Upper lobe of left lung (tissue), 4 donors: ENCODE data around the gene GTPBP1.

Source experiments
- EP300 ChIP-seq, 4 donors: sonication (generic); formaldehyde crosslinking; IDR thresholded peaks; one replicate each; pipeline ENCODE4 v1.5.1; 2017; ENCODE audit warnings: antibody characterized with exemption in 4 of 4, control low read depth in 2 of 4
- POLR2A ChIP-seq, 4 donors: fragments of 450-650 bp; IDR thresholded peaks; one replicate each; pipeline ENCODE4 v1.5.1; 2016 to 2017; ENCODE audit warnings: antibody characterized with exemption in 4 of 4, mild to moderate bottlenecking in 2 of 4
- POLR2AphosphoS5 ChIP-seq, 2 donors: sonication (generic); formaldehyde crosslinking; IDR thresholded peaks; one replicate each; pipeline ENCODE4 v1.5.1; 2017; ENCODE audit warnings: antibody characterized with exemption in 2 of 2
- TF ChIP-seq, protein P1 (sequence below), 6 experiments: fragments of 450-650 bp in 4 of 6; fragments of 200-600 bp in 2 of 6; sonication (generic) in 2 of 6; IDR thresholded peaks; one replicate each; pipeline ENCODE4 v1.5.1; 2016 to 2019; ENCODE audit warnings: antibody characterized with exemption in 6 of 6

DNA sequence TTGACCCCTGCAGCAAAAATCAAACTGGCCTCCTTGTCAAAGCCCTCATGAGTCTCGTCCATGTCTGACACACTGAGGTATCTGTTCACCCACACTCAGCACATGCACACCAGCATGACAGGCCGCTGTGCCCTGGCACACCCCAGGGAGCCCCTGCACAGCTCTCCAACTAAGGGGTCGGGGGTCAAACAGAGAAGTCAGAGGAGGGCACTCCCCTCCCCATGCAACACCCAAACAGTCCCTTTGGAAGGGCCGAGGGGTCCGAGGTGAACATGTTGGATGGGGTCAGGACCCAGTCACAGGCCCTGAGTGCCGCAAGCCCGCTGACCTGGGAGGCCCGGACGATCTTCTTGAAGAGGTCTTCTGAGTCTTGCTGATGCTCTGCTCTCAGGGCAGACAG, 35.4 kb downstream of the GTPBP1 start:
- TF ChIP-seq, protein P1, sequence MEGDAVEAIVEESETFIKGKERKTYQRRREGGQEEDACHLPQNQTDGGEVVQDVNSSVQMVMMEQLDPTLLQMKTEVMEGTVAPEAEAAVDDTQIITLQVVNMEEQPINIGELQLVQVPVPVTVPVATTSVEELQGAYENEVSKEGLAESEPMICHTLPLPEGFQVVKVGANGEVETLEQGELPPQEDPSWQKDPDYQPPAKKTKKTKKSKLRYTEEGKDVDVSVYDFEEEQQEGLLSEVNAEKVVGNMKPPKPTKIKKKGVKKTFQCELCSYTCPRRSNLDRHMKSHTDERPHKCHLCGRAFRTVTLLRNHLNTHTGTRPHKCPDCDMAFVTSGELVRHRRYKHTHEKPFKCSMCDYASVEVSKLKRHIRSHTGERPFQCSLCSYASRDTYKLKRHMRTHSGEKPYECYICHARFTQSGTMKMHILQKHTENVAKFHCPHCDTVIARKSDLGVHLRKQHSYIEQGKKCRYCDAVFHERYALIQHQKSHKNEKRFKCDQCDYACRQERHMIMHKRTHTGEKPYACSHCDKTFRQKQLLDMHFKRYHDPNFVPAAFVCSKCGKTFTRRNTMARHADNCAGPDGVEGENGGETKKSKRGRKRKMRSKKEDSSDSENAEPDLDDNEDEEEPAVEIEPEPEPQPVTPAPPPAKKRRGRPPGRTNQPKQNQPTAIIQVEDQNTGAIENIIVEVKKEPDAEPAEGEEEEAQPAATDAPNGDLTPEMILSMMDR (IDR thresholded peaks at IDR 0.05), result no peak
- TF ChIP-seq EP300 (IDR thresholded peaks at IDR 0.05), result no peak
- TF ChIP-seq POLR2A (IDR thresholded peaks at IDR 0.05), result no peak
- no peak for TF ChIP-seq POLR2AphosphoS5 (IDR thresholded peaks at IDR 0.05)
